ENCODE results near the gene MIDN.

Gene MIDN

DNA sequence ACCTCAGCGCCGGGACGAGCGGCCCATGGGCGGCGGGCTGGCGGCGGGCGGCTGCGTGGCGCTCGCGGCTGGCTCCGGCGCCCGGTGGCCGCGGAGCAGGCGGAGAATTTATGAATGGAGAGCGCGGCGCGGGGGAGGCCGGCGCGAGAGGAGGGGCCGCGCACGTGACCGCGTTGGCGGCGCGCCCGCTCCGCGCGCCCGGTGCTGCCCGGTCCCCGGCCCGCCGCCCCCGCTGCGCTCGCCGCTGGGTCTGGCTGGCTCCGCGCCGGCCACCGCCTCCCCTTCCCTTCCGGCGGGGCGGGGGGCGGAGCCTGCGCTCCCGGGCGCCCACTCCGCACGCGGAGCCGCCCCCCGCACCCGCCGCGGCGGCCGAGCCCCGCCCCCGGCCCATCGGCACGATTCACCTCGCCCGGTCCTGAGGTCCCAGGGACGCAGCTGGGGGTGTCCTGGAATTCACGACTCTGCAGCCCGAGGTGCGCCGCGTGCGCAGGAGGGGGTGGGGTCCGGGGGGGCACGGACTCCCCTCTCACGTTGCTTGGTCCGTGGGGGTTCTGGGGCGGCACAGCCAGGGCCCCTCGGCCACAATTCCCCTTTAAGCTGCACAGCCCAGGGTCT, 10.5 kb upstream of the MIDN start, which contains the start of gene CBARP:
CBARP (minus strand) TSS at position 252 of the 615 bp plus-strand sequence. CDS start 1,905 bp downstream, outside the sequence.
- H3K36me3 ChIP-seq: no peaks in the 10 kb centered on the region
- H3K9me3 ChIP-seq: no peaks in the 10 kb centered on the region
- H3K4me3 ChIP-seq (ENCODE audit: low read depth in 1 of 2, low read length in 1 of 2): peak within 1 kb of the TSS in 1 of 2 experiments; percentile 23
- no peak within 1 kb of the TSS for H3K27ac ChIP-seq
- no peak for TF ChIP-seq CTCF (IDR thresholded peaks at IDR 0.05)
- H3K4me1 ChIP-seq (ENCODE audit: control insufficient read depth in 1 of 2, insufficient read depth in 1 of 2, low read depth in 1 of 2, low read length in 1 of 2): peaks cover 29 to 37% of the 10 kb centered on the region in 2 experiments
- H3K27me3 ChIP-seq: peaks cover 79% of the 10 kb centered on the region

DNA sequence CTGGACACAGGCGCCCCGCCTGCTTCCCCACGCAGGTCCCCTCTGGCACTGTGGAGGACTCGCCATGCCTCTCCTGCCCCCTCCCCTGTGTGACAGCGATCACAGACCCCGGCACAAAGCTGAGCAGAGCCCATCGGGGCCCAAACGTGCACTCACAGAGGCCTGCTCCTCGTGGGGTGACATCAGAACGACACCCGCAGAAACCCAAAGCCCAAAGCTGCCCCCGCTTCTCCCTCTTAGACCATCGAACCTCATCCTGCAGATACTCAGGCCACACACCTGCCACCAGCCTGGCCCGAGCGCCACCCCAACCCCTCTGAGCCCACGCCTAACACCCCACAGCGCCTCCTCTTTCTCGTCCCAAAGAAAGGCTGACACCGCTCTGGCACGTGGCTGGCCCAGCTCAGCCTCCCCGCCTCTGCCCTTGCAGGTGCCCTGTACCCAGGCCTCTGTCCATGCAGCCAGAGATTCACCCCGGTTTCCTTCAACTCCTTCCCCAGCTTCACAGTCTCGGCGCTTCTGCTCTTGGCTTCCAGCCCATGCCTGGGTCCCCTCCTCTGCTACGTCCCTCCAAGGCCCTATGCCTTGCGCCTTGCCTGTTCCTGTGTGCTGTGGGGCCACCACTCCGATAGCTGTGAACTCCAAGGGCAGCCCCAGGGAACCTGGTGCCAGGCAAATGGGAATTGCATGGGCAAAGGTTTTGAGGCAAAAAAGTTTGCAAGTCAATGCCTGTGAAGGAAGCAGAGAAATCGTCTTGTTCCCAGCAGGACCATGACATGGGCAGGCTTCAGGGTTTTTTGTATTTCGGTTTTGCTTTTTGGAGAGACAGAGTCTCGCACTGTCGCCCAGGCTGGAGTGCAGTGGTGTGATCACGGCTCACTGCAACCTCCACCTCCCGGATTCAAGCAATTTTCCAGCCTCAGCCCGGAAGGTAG, 9.7 kb upstream of the MIDN start:
- Histone ChIP-seq H3K4me1 (ENCODE audit: control insufficient read depth in 1 of 2, insufficient read depth in 1 of 2, low read depth in 1 of 2, low read length in 1 of 2) (peaks cover 29 to 40% of the 10 kb centered on the region in 2 experiments), H3K27me3 (peaks cover 73% of the 10 kb centered on the region), H3K36me3 (no peaks in the 10 kb centered on the region), H3K4me3 (ENCODE audit: low read depth in 1 of 2, low read length in 1 of 2) (no peak overlapping the region), H3K9me3 (no peaks in the 10 kb centered on the region), H3K27ac (no peak overlapping the region)
- no peak for TF ChIP-seq CTCF (IDR thresholded peaks at IDR 0.05)

DNA sequence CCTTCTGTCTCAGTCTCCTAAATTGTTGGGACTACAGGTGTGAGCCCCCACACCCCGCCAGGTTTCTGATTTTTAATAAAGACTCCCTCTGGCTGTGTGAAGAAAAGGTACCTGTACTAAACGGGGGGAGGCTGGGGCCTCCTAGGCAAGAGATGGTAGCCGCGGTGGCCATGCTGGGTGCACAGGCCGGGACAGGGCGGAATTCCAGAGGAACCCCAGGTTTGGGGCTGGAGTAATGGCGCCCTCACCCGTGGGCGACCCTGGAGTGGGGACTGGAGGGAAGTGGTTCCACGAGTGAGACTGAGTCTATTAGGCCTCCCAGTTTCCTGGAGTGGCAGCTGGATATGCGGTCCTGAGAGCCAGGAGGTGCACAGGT, 9.0 kb upstream of the MIDN start:
- Histone ChIP-seq H3K27ac (peak overlapping the region; percentile 39), H3K27me3 (peaks cover 65% of the 10 kb centered on the region), H3K9me3 (no peaks in the 10 kb centered on the region), H3K36me3 (no peaks in the 10 kb centered on the region), H3K4me3 (ENCODE audit: low read depth in 1 of 2, low read length in 1 of 2) (no peak overlapping the region), H3K4me1 (ENCODE audit: control insufficient read depth in 1 of 2, insufficient read depth in 1 of 2, low read depth in 1 of 2, low read length in 1 of 2) (peaks cover 37 to 47% of the 10 kb centered on the region in 2 experiments)
- no peak for TF ChIP-seq CTCF (IDR thresholded peaks at IDR 0.05)

DNA sequence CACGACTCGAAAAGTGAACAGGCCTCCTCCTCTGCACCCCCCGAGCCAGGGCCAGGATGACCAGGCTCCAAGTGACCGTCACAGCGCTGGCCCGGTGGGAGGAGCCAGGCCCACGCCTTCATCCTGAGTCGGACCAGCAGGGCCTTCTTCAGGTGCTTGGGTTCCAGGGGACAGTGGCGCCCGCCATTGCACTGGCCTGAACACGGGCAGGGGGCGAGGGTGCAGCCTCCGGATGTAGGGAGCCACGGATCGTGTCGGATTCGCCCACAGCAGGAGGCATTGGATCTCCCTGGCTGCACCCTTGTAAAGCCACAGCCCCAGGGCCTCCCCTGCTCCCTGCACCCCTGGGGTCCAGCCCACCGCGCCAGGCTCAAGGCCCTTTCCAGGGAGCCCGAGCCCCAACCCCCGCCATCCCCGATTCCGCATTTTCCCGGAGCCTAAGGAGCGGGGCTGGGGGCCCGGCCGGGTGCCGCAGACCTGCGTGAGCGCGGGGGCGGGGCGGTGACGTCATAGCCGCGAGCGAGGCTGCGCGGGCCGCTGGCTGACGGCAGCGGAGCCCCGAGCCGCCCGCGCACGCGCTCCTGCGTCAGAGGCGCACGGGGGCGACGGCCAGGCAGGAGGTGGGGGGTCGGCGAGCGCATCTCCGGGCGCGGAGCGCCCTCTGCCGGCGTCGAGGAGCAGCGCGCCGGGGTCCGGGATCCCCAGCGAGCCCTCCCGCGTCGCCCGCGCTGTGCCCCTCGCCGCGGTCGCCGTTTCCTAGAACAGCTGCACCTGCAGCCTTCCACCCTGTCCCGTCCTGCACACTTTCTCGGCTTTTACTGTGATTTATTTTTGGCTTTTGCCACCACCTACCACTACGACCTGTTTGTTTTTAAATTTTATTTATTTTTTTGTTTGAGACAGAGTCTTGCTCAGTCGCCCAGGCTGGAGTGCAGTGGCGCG, 8.3 kb upstream of the MIDN start:
- Histone ChIP-seq H3K36me3 (no peaks in the 10 kb centered on the region), H3K4me3 (ENCODE audit: low read depth in 1 of 2, low read length in 1 of 2) (peak overlapping the region; percentile 65 to 67), H3K4me1 (ENCODE audit: control insufficient read depth in 1 of 2, insufficient read depth in 1 of 2, low read depth in 1 of 2, low read length in 1 of 2) (peaks cover 43 to 53% of the 10 kb centered on the region in 2 experiments), H3K9me3 (no peaks in the 10 kb centered on the region), H3K27me3 (peaks cover 58% of the 10 kb centered on the region), H3K27ac (peak overlapping the region; percentile 39)
- TF ChIP-seq CTCF (IDR thresholded peaks at IDR 0.05): peak; percentile 70

DNA sequence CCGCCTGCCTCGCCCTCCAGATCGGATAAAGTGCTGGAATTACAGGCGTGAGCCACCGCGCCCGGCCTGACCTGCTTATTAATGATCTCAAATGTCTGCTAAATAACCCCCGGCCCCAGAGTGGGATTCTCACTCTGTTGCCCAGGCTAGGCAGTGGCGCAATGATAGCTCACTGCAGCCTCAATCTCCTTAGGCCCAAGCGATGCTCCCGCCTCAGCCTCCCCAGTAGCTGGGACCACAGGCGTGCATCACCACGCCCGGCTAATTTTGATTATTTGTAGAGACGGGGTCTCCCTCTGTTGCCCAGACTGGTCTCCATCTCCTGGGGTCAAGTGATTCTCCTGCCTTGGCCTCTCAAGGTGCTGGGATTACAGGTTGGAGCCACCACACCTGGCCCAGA, 7.5 kb upstream of the MIDN start:
- no peaks in the 10 kb centered on the region for H3K9me3 ChIP-seq
- H3K4me1 ChIP-seq (ENCODE audit: control insufficient read depth in 1 of 2, insufficient read depth in 1 of 2, low read depth in 1 of 2, low read length in 1 of 2): peaks cover 49 to 62% of the 10 kb centered on the region in 2 experiments
- peaks cover 50% of the 10 kb centered on the region for H3K27me3 ChIP-seq
- no peak for TF ChIP-seq CTCF (IDR thresholded peaks at IDR 0.05)
- H3K27ac ChIP-seq: no peak overlapping the region
- peak overlapping the region; percentile 65 to 67 for H3K4me3 ChIP-seq (ENCODE audit: low read depth in 1 of 2, low read length in 1 of 2)
- H3K36me3 ChIP-seq: no peaks in the 10 kb centered on the region

Data from neutrophil (primary cell).